ENCODE data around the gene SPOPL. TPM values are rescaled to one million over a fixed set of nuclear protein-coding genes. Genes with fewer than 3 reads are reported as not detected.

The SPOPL gene
- total RNA-seq, 2 donors from 2014 or later = 12.1 to 17.3 TPM

GRCh38 chr2:138500592-138501424 is 762 bp upstream of the SPOPL start:
- ATAC-seq (replicated peaks in 1 of 2) (no peak), DNase-seq (no peak)
- Mint-ChIP-seq H3K27ac (peak overlapping the region; percentile 86), H3K4me1 (ENCODE audit: low read depth) (peaks cover 35% of the 10 kb centered on the region), H3K9me3 (no peaks in the 10 kb centered on the region), H3K36me3 (ENCODE audit: insufficient read depth in 2 of 2) (peaks cover 6 to 8% of the 10 kb centered on the region in 2 donors), H3K27me3 (ENCODE audit: low read depth) (no peaks in the 10 kb centered on the region), H3K4me3 (peak overlapping the region; percentile 96 to 98)

GRCh38 chr2:138502255-138503086 is 901 bp downstream of the SPOPL start:
- peaks cover 45% of the 10 kb centered on the region for H3K4me1 Mint-ChIP-seq (ENCODE audit: low read depth)
- DNase-seq = no peak
- ATAC-seq (replicated peaks in 1 of 2) = no peak
- H3K36me3 Mint-ChIP-seq (ENCODE audit: insufficient read depth in 2 of 2) = peaks cover 6 to 11% of the 10 kb centered on the region in 2 donors
- peak overlapping the region; percentile 98 for H3K27ac Mint-ChIP-seq
- H3K9me3 Mint-ChIP-seq = no peaks in the 10 kb centered on the region
- no peaks in the 10 kb centered on the region for H3K27me3 Mint-ChIP-seq (ENCODE audit: low read depth)
- H3K4me3 Mint-ChIP-seq = peak overlapping the region; percentile 96 to 98

GRCh38 chr2:138503087-138503442 is 1.5 kb downstream of the SPOPL start:
- Mint-ChIP-seq H3K9me3 (no peaks in the 10 kb centered on the region), H3K4me3 (peak overlapping the region; percentile 96 to 98), H3K27me3 (ENCODE audit: low read depth) (no peaks in the 10 kb centered on the region), H3K27ac (peak overlapping the region; percentile 98), H3K4me1 (ENCODE audit: low read depth) (peaks cover 45% of the 10 kb centered on the region), H3K36me3 (ENCODE audit: insufficient read depth in 2 of 2) (peaks cover 6 to 11% of the 10 kb centered on the region in 2 donors)
- peak; percentile 67 for ATAC-seq (replicated peaks in 1 of 2)
- no peak for DNase-seq

- Mint-ChIP-seq H3K4me3 (peak overlapping the region; percentile 96 to 98), H3K36me3 (ENCODE audit: insufficient read depth in 2 of 2) (peaks cover 6 to 11% of the 10 kb centered on the region in 2 donors), H3K4me1 (ENCODE audit: low read depth) (peaks cover 45% of the 10 kb centered on the region), H3K27ac (peak overlapping the region; percentile 98), H3K9me3 (no peaks in the 10 kb centered on the region), H3K27me3 (ENCODE audit: low read depth) (no peaks in the 10 kb centered on the region)
- peak; percentile 27 to 47 for ATAC-seq (replicated peaks in 1 of 2)
- DNase-seq = no peak
Measured at GRCh38 chr2:138503652-138504051, 2.1 kb downstream of the SPOPL start.

- Mint-ChIP-seq H3K36me3 (ENCODE audit: insufficient read depth in 2 of 2) (peaks cover 6 to 11% of the 10 kb centered on the region in 2 donors), H3K9me3 (no peaks in the 10 kb centered on the region), H3K27me3 (ENCODE audit: low read depth) (no peaks in the 10 kb centered on the region), H3K27ac (peak overlapping the region; percentile 77), H3K4me3 (peak overlapping the region; percentile 96 to 98), H3K4me1 (ENCODE audit: low read depth) (peaks cover 45% of the 10 kb centered on the region)
- DNase-seq (no peak), ATAC-seq (replicated peaks in 1 of 2) (no peak)
Measured at GRCh38 chr2:138504092-138504491, 2.5 kb downstream of the SPOPL start.

- peak overlapping the region; percentile 96 to 98 for H3K4me3 Mint-ChIP-seq
- H3K27me3 Mint-ChIP-seq (ENCODE audit: low read depth) = no peaks in the 10 kb centered on the region
- H3K4me1 Mint-ChIP-seq (ENCODE audit: low read depth) = peaks cover 48% of the 10 kb centered on the region
- H3K9me3 Mint-ChIP-seq = no peaks in the 10 kb centered on the region
- peaks cover 8 to 14% of the 10 kb centered on the region in 2 donors for H3K36me3 Mint-ChIP-seq (ENCODE audit: insufficient read depth in 2 of 2)
- no peak overlapping the region for H3K27ac Mint-ChIP-seq
- DNase-seq (no peak), ATAC-seq (replicated peaks in 1 of 2) (no peak)
Measured at GRCh38 chr2:138504546-138505235, 3.1 kb downstream of the SPOPL start.

- peaks cover 0 to 2% of the 10 kb centered on the region in 2 donors for H3K9me3 Mint-ChIP-seq
- ATAC-seq (replicated peaks in 1 of 2) (no peak), DNase-seq (no peak)
- no peak overlapping the region for H3K27ac Mint-ChIP-seq
- peaks cover 51% of the 10 kb centered on the region for H3K4me1 Mint-ChIP-seq (ENCODE audit: low read depth)
- H3K36me3 Mint-ChIP-seq (ENCODE audit: insufficient read depth in 2 of 2) = peaks cover 9 to 16% of the 10 kb centered on the region in 2 donors
- H3K4me3 Mint-ChIP-seq = no peak overlapping the region
- no peaks in the 10 kb centered on the region for H3K27me3 Mint-ChIP-seq (ENCODE audit: low read depth)
Measured at GRCh38 chr2:138507267-138507666, 5.7 kb downstream of the SPOPL start.

GRCh38 chr2:138510319-138510718 is 8.7 kb downstream of the SPOPL start:
- Mint-ChIP-seq H3K27me3 (ENCODE audit: low read depth) (peaks cover 5% of the 10 kb centered on the region), H3K36me3 (ENCODE audit: insufficient read depth in 2 of 2) (peaks cover 9 to 14% of the 10 kb centered on the region in 2 donors), H3K4me1 (ENCODE audit: low read depth) (peaks cover 50% of the 10 kb centered on the region), H3K4me3 (no peak overlapping the region), H3K27ac (no peak overlapping the region), H3K9me3 (peaks cover 2 to 4% of the 10 kb centered on the region in 2 donors)
- DNase-seq (no peak), ATAC-seq (replicated peaks in 1 of 2) (no peak)

- ATAC-seq (replicated peaks in 1 of 2) (no peak), DNase-seq (no peak)
- H3K27me3 Mint-ChIP-seq (ENCODE audit: low read depth) = peaks cover 13% of the 10 kb centered on the region
- H3K4me1 Mint-ChIP-seq (ENCODE audit: low read depth) = peaks cover 55% of the 10 kb centered on the region
- no peak overlapping the region for H3K27ac Mint-ChIP-seq
- H3K36me3 Mint-ChIP-seq (ENCODE audit: insufficient read depth in 2 of 2) = peaks cover 10 to 11% of the 10 kb centered on the region in 2 donors
- peaks cover 2 to 4% of the 10 kb centered on the region in 2 donors for H3K9me3 Mint-ChIP-seq
- H3K4me3 Mint-ChIP-seq = no peak overlapping the region
Measured at GRCh38 chr2:138512672-138513071, 11.1 kb downstream of the SPOPL start.

- Mint-ChIP-seq H3K27me3 (ENCODE audit: low read depth) (peaks cover 13% of the 10 kb centered on the region), H3K4me3 (no peak overlapping the region), H3K9me3 (peaks cover 2 to 4% of the 10 kb centered on the region in 2 donors), H3K4me1 (ENCODE audit: low read depth) (peaks cover 64% of the 10 kb centered on the region), H3K36me3 (ENCODE audit: insufficient read depth in 2 of 2) (peaks cover 10 to 11% of the 10 kb centered on the region in 2 donors), H3K27ac (no peak overlapping the region)
- DNase-seq = no peak
- no peak for ATAC-seq (replicated peaks in 1 of 2)
Measured at GRCh38 chr2:138514173-138514572, 12.6 kb downstream of the SPOPL start.

- H3K27ac Mint-ChIP-seq = no peak overlapping the region
- peaks cover 62% of the 10 kb centered on the region for H3K4me1 Mint-ChIP-seq (ENCODE audit: low read depth)
- H3K4me3 Mint-ChIP-seq = no peak overlapping the region
- ATAC-seq (replicated peaks in 1 of 2) (no peak), DNase-seq (no peak)
- peaks cover 13% of the 10 kb centered on the region for H3K27me3 Mint-ChIP-seq (ENCODE audit: low read depth)
- peaks cover 5% of the 10 kb centered on the region in 2 donors for H3K36me3 Mint-ChIP-seq (ENCODE audit: insufficient read depth in 2 of 2)
- H3K9me3 Mint-ChIP-seq = peaks cover 2 to 4% of the 10 kb centered on the region in 2 donors
Measured at GRCh38 chr2:138515092-138515491, 13.5 kb downstream of the SPOPL start.

GRCh38 chr2:138516030-138516704 is 14.6 kb downstream of the SPOPL start:
- no peak for DNase-seq

More at GRCh38 chr2:138516030-138516704, 14.6 kb downstream of the SPOPL start:
- H3K36me3 Mint-ChIP-seq (ENCODE audit: insufficient read depth in 2 of 2) = peaks cover 5% of the 10 kb centered on the region in 2 donors
- peaks cover 0 to 4% of the 10 kb centered on the region in 2 donors for H3K9me3 Mint-ChIP-seq
- H3K27me3 Mint-ChIP-seq (ENCODE audit: low read depth) = peaks cover 13% of the 10 kb centered on the region
- H3K4me3 Mint-ChIP-seq = no peak overlapping the region
- peaks cover 60% of the 10 kb centered on the region for H3K4me1 Mint-ChIP-seq (ENCODE audit: low read depth)
- no peak for ATAC-seq (replicated peaks in 1 of 2)
- H3K27ac Mint-ChIP-seq = no peak overlapping the region

All from activated T-cell treated with anti-CD3 and anti-CD28 coated beads, Interleukin-2, amount 50 U/mL, for 72 hours (primary cell).